H1 (cell line): ENCODE data around the gene FPR3. TPM values are rescaled to one million over a fixed set of nuclear protein-coding genes. Genes with fewer than 3 reads are reported as not detected.

Source experiments
- CHD7 ChIP-seq: fragments of 300-600 bp; sonication (generic); IDR thresholded peaks from 2 replicates; pipeline ENCODE4 v1.7.1; 2012; ENCODE audit warnings: low read length, moderate library complexity, mild to moderate bottlenecking, inconsistent platforms; ENCODE audit not compliant: insufficient replicate concordance
- CREB1 ChIP-seq: IDR thresholded peaks from 2 replicates; pipeline ENCODE4 v1.6.1; 2012; ENCODE audit warnings: inconsistent platforms
- USF2 ChIP-seq: IDR thresholded peaks from 2 replicates; pipeline ENCODE4 v1.6.1; 2011; ENCODE audit warnings: low read length, improper control_type of control experiment
- polyA plus RNA-seq, 7 experiments: library from polyadenylated mRNA; depleted of rRNA in 3 of 7; stranded (reverse) in 5 of 7; unstranded in 2 of 7; fragments of >200 nt in 5 of 7; fragments of 200-250 nt in 2 of 7; gene quantifications; 1 replicate in 5 of 7; 2 replicates in 1 of 7; 4 replicates in 1 of 7; pipeline versions ENCODE4 v1.2.1 to v1.2.3, GENCODE V29; 2011 to 2013; ENCODE audit warnings: missing spikeins in 2 of 7, mixed read lengths in 2 of 7
- total RNA-seq: library from RNA; stranded (reverse); fragmentation: NEBNext Ultra II Directional; extraction: Animal tissue kit (Norgen Biotek cat#: 25700); gene quantifications from 2 replicates; pipeline ENCODE4 v1.2.1, GENCODE V29; 2021

The FPR3 gene
- total and polyA plus RNA-seq, 2 of the 8 experiments (the other 6 are each of a cell fraction or from before 2014, with no cell fraction given): not detected

GRCh38 chr19:51830274-51830673, 35.3 kb downstream of the FPR3 start (continued):
- TF ChIP-seq CHD7 (no peak), USF2 (no peak), CREB1 (no peak)
